CD4-positive, alpha-beta T cell treated with Interleukin-17A for 1 hour (primary cell): ENCODE results near the gene MRPS7.
"Not testable (repeated sequence)": the region's sequence is repeated elsewhere in the genome, so short reads cannot be mapped to it uniquely, and the experiment has no call there.

Experiments used
- DNase-seq: peaks from one replicate; pipeline ENCODE4 v3.0.0-alpha.2; 2020

The MRPS7 gene

DNA sequence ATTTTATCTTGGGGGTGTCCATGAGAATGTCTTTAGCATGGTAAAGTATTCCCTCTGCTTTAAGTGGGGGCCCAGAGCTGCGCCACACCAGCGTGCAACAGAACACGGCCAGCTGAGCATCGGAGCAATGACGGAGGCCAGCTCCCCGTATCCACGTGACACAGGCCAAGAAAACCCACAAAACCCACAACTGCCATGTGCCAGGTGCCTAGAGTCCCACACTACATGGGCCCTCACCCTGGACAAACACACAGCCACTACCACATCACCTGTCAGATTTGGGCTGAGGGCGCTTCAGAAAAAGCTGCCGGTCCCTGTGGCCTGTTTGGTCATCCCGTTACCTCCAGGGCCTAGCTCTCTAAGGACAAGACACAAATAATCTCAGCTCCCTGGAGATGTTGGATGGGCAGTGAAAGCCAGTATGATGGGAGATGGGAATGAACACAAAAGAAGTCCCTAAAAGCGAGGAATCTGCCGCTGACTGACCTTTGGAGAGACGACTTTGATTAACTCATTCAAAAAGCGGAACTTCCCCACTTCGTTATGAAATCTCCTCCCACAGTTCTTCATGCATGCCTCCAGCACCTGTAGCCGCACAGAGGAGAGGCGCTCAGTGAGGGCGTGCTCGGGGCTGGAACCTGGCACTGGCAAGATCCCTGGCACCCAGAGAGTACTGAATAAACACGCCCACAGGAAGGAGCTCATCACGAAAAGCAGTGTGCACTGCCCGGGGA lies 17.4 kb upstream of the MRPS7 start:
- DNase-seq: peak; percentile 10

DNA sequence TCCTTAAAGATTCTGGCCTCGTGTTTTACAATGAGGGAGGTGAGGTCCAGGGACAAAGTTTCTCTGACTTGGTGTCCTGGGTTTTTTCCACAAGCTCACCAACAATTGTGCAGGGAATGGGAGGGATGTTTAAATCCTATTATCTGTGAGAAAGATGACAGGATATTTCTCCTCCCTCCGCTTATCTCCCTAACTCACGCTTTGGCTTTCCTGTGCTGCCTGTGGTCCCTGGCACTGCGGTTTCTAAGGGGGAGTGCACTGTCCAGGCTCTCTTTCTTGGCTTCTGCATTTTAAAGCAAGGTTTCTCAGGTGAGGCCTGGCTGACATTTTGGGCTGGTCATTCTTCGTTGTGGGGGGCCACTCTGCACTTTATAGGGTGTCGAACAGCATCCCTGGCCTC lies 16.7 kb upstream of the MRPS7 start:
- DNase-seq: no peak

DNA sequence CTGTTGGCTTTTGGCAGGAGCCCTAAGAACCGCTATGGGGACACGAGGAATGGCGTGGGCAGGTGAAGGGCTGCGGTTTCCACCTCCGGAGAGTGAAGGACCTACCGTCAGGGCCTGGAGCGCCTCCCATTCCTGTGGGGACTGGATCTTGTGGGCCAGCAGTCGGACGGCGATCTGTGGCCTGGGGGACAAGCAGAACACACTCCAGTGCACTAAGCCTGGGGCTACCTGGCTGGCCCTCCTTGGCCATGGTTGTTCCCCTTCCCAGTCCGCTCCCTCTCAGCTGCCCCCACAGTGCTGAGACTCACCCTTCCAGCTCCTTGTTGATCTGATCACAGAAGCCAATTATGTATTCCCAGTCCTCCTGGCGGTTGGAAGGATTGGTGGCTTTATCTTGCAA lies 15.3 kb upstream of the MRPS7 start:
- DNase-seq: no peak

DNA sequence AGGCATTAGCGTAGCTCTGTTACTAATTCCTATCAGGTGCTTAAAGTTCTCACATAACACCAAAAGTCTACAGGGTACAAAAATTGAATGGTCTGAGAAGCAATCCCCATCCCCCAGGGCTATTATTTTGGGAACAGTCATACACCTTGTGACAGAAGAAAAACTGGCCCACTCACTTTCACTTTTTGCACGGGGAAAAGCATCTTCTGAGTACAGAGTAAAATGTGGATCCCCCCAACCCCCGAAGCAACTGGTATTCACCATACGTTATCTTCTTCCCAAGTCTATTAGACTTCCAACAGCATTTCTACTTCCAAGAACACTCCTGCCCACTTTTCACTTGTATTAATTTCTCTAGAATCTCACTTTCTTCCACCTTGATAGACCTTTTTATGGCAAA lies 12.1 kb upstream of the MRPS7 start:
- DNase-seq: no peak

DNA sequence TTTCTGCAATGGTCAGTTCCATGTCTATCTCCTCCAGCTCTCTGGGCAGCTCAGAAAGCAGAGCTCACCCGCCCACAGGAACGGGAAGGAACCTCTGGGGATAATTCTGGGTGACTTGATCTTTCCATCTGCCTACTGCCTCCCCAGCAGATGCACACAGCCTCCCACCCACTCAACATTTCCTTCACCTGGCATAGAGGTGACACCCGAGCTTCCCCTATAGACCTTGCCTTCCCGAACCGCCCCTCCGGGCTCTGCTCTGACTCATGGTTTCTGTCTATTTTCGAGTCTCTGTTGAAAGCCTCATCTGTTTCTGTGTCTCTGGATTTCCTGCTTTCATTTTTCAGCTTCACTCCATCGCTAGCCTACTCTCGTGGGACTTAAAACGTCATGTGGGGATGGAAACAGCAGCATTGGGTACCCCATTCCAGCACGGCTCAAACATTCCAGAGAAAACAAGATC lies 11.6 kb upstream of the MRPS7 start:
- DNase-seq: peak; percentile 59

DNA sequence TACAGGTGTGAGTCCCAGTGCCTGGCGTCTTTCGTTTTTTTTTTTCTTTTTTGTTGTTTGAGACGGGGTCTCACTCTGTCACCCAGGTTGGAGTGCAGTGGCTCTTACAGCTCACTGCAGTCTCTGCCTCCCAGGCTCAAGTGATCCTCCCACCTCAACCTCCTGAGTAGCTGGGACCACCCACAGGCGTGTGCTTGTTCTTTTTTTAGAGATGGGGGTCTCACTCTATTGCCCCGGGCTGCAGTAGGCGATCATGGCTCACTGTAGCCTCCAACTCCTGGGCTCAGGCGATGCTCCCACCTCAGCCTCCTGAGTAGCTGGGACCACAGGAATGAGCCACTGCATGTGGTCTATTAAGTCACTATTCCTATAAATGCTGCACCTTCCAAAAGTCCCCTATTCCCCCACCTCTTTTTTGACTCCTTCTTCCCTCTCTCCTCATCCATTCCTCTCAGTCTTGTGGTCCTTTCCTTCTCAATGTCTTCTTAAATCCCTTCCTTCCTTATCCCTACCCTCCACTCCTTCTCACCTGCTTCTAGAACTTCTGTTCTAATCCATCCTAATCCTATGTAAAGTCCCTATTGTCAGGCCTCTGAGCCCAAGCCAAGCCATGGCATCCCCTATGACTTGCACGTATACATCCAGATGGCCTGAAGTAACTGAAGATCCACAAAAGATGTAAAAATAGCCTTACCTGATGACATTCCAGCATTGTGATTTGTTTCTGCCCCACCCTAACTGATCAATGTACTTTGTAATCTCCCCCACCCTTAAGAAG lies 9.5 kb upstream of the MRPS7 start:
- no peak for DNase-seq

DNA sequence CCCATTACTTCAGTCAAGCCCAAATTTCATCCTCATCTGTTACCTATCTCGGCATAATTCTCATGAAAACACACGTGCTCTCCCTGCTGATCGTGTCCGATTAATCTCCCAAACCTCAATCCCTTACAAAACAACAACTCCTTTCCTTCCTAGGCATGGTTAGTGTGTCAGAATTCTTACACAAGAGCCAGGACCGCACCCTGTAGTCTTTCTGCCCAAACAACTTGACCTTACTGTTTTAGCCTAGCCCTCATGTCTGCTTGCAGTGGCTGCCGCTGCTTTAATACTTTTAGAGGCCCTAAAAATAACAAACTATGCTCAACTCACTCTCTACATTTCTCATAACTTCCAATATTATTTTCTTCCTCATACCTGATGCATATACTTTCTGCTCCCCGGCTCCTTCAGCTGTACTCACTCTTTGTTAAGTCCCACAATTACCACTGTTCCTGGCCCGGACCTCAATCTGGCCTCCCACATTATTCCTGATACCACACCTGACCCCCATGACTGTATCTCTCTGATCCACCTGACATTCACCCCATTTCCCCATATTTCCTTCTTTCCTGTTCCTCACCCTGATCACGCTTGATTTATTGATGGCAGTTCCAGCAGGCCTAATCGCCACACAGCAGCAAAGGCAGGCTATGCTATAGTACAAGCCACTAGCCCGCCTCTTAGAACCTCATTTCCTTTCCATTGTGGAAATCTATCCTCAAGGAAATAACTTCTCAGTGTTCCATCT lies 5.6 kb upstream of the MRPS7 start:
- not testable (repeated sequence) for DNase-seq

DNA sequence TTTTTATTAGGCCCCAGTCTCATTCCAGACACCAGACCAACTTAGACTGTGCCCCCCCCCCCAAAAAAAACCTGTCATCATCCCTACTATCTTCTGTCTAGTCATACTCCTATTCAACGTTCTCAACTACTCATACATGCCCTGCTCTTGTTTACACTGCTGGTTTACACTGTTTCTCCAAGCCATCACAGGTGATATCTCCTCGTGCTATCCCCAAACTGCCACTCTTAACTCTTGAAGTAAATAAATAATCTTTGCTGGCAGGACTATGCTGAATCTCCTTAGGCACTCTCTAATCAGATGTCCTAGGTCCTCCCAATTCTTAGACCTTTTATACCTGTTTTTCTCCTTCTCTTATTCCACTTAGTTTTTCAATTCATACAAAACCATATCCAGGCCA lies 4.5 kb upstream of the MRPS7 start:
- not testable (repeated sequence) for DNase-seq

DNA sequence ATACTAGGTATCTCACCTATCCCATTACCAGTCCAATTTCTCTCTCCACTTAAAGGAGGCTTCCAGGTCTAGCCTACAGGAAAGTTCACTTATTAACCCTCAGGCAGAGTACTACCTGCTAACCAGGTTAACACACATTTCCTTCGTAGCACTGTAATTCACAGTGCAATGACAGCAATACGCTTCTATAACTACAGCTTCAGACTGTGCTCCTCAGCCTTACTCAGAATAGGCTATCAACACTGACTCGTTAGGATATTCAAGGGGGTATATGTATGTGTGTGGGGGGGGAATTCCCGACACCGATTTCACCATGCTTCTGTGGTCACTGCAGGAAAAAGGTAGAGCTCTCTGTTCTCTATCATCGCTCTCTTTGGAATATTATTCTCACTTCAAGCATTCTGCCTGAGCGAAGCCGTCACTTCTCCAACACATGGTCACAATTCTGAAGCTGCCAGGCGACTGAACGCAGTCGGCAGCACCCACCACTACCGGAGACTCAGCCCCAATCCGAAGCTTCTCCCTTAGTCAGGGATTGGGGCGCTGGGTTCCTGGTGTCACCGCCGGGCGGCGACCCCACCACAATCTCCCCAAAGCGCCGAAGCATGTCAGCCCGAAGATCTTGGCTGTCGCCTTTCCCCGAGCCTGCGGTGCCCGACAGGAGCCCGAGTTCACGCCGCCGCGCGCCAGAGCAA lies 891 bp upstream of the MRPS7 start:
- peak; percentile 69 for DNase-seq

DNA sequence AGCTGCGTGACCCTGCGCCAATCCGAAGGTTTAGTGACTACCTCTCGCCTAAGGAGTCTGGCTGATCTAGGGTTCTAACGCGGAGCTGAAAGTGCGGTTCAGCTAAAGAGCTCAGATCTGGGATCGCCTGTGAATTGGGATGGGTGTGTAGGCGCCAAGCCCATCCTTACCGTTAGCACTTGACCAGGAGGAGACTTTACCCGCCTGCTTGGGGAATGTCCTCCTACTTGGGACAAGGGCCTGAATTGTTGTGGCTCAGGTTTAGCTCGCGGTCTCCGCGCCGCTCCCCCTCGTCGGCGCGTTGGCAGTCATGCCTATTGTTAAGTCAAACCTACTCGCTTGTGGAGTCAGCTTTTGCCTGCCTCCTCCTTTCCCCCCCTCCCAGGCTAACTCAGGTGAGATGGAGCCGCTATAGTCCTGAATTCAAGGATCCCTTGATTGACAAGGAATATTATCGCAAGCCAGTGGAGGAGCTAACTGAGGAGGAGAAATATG lies 480 bp downstream of the MRPS7 start:
- no peak for DNase-seq

DNA sequence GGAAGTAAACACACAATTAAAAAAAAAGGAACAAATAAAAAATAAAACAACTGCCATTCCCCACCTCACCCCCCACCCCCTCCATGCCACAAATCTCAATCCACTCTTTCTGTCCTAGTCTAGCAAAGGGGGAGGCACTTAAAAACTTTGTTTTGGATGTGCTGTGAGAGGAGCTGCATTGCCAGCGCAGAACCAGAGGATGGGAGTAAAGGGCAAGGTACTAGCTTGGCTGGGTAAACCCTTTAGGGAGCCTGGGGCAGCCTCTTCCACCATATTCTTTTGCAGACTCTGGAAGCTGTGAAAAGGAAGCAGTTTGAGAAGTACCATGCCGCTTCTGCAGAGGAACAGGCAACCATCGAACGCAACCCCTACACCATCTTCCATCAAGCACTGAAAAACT lies 1.4 kb downstream of the MRPS7 start:
- DNase-seq: no peak

DNA sequence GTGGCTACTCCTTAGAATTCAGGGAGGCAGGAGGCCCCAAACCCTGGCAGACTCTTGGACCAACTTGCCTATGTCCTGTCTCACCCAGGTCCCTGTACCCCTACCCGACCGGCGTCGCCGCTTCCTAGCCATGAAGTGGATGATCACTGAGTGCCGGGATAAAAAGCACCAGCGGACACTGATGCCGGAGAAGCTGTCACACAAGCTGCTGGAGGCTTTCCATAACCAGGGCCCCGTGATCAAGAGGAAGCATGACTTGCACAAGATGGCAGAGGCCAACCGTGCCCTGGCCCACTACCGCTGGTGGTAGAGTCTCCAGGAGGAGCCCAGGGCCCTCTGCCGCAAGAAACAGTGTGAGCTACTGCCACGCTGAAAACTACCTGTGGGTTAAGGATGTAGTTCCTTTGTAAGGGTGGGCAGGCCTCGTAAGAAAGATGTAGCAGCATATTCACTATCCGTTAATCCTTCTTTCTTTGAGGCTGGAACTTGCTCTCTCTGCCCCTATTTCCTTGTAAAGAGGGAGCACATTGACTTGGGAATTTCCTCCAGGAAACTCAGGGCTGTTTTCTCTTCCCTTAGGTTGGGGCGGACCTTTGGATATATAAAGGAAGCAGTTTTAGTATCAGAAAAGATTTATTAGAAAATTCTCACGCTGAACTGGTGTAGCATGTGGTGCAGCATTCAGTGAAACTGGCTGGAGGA lies 4.1 kb downstream of the MRPS7 start:
- no peak for DNase-seq

DNA sequence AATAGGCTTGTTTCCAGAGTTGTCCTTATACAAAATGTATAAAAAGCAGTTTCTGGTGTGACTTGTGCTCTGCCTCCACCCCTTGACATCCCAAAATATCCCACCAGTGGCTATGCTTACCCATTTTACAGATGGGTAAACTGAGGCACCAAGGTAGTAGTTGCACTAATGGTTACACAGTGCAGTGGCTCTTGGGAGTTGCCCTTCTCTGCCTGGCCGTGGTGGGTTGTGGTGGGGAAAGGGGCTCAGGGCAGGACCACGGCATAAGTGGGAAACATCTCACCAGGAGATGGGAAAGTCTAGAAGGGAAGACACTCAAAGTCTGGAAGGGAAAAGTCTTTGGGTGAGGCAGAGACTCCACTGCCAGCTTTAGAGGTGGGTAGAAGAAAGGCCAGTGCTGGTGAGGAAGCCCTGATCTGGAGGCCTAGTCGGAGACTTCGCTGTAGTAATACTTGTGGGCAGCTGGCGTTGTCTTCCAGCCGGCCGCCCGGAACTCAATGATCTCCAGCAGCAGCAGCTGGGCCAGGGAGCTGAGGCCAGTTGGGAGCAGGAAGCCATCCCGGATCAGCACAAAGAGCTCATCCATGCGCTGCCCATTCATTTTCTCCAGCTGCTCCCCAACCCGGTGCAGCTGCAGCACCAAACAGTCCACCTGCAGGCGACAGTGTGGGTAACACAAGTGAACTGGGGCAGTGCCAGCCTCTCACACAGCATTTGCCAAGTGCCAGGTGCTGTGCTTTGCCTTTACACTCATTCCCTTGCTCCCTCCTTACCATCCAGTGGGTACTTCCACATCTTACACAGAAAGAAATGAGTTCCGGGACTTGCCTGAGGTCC lies 4.9 kb downstream of the MRPS7 start:
- no peak for DNase-seq

DNA sequence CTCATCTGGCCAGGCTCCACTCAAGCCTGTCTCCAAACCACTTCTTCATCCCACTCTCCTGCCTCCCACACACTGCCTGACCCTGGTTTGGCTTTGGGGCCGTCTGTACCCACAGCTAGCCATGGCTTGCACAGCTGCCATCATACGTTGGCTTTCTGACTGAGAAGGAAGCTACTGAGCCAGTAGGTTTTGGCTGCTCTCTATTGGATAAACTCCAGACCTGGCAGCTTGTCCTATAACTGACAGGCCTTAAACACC lies 5.4 kb downstream of the MRPS7 start:
- no peak for DNase-seq

DNA sequence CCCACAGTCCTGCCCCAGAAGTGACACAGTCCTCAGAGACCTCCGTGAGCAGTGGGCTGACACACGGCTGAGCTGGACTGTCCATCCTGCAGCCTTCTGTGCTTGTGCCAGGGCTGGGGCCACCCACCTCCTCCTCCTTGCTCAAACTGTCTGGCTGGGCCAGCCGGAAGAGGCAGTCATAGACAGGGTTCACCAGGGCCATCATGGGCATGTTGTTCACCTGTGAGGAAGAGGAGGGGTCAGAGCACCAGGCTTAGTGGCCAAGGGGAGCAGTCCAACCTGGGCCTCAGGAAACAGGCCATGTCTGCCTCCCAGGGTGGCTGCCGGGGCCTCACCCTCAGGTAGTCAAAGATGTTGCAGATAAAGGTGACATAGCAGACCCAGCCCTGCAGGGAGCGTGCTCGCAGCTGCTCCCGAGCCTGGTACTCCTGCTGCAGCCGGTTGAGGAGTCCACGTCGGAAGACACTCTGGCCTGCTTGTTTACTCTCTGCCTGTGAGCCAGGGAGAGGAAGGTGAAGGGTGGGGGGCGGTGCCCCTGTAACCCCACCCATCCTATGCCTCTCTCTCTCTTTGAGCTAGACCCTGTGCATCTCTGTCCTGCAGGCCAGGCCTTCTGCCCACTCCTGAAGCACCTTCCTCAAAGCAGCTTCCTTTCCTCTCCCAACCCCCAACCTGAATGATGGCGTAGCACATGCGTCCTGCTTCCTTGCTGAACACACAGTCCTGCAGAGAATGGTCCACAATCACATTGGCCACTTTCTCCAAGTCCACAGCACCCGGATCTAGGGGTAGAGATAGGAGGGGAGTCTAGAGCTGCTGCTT lies 5.9 kb downstream of the MRPS7 start:
- no peak for DNase-seq

DNA sequence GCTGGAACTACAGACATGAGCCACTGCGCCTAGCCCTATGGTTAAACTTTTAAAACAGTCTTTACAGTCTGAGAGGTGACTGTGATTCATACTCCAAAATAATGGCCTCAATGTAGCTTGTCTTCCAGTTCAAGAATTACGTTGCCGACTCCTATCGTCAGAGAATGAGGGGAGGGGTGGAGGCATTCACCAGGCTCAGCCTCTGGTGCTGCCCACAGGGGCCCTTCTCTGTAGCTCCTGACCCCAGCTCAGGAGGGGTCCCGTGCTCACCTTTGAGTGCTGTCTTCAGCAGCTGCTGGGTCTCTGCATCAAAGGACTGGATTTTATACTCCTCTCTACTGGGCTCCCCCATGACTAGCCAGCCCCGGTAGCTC lies 8.2 kb downstream of the MRPS7 start:
- no peak for DNase-seq

DNA sequence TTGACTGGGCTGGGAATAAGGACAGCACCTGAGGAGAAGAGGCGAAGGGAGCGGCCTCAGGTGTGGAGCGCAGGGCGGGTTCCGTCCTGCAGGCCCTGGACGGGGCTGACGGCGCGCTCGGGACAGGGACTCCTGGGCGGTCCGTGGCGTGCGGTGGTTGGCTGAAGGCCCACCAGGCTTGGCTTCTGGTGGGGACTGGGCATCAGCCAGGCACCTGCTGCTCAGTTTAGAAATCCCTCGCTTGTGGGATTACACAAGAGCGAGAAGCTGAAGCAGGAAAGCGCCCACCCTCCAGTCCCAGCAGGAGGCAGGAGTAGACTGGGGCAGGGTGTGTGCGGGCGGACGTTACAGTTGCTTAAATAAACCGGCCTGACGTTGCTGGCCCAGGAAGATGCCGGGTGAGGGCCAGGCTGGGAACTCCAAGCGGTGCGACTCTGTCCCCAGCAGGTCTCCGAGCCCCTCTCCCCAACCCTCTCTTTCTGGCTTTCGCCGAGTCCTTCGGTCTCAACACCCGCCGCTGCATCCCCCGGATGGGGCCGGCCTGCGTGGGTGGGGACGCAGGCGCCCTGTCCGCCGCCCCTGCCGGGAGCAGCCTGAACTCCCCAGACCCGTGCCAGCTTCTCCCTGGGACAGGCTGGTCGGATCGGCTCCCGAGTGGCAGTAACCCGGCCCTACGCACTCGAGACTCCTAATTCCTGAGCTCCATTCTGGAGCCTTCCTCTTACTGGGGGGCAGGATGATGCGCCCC lies 8.7 kb downstream of the MRPS7 start:
- peak; percentile 56 for DNase-seq

DNA sequence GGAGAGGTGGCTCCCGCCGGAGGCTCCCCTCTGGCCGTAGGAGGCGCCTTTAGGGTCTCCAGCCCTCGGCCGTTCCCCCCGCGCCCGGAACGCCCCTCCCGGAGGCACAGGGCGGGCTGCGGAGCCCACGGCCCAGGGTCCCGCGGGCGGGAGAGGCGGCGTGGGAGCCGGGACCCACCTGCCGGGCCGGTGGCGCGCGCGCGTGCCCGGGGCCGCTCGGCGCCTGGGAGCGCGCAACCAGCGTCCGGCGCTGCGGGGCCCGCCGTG lies 9.2 kb downstream of the MRPS7 start, which contains the start of gene MIF4GD:
MIF4GD (minus strand) TSS at position 266 of the 267 bp plus-strand sequence. CDS start 1,036 bp downstream, outside the sequence.
- no peak for DNase-seq

DNA sequence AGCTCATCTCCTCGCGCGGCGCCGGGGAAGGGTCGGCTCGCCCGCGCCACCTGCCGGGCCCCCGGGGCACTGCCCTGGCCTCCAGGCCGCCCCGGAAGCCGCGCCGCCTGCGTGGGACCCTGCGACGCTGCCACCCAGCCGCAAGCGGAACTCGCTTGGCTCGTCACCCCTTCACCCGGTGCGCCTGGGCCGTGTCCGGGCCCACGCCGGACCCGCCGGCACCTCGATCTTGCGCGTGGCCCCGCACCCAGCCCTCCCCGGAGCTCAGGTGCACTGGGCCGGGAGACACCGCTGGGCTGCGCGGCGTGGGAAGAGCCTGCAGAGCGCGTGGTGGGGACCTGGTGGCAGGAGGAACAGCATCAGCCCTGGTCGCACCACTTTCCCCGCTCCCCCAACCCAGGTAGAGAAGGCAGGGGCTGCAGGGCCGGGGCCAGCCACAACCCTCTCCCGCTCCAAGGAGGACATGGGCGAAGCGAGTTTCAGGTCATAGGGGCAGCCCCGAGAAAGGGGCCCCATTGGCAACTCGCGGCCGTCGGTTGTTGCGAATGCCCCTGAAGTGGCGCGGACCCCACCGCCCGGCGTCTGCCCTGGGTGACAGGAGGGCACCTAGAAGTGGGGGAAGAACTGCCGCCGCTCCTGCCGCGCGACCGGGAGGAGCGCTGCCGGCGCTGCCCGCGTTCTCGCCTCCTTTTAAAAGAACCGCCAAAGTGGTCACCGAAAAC lies 9.7 kb downstream of the MRPS7 start:
- peak; percentile 88 for DNase-seq
